HG03066 (cell line): Measurements from ENCODE around the gene ULK4.

Experiments used
- ATAC-seq: cut with Tn5 transposase; IDR thresholded peaks from one replicate; pipeline ENCODE4 v1.9.1; 2021; ENCODE audit warnings: low read depth; ENCODE audit not compliant: unreplicated experiment

Gene ULK4

GRCh38 chr3:41243183-41243582 is 718.7 kb downstream of the ULK4 start:
- ATAC-seq, result no peak

DNA sequence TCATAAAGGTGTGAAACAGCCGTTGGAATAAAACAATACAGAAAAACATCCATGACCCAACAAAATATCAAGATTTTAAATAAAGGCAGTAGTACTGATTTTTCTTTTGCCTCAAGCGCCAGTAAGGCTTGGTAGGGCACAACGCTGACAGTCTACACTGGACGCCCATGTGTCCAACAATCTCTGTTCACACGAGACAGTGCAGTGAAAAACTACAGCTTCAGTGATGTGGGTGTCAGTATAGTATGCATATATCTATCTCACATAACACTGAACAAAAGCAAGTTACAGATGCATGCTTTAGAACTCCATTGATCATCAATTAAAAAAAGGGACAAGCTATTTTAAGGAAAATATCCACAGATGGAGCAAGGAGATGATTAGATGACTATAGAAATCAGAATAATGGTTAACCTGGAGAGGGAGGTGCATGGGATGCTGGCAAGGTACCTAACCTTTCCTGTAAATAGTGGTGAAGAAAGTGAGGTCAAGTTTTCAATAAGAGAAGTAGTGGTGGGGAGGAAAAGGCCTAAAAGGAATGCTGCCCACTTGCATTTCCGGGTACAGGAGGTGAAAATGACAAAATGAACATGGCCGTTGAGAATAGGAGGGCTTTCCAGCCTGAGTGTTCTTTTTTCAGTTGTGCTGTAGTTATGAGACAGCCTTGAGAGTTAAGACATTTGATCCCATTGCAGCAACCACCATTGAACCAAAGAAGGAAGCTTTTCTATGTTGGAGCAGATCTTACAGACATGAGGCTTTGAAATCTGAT is 719.9 kb downstream of the ULK4 start:
- ATAC-seq, result no peak

DNA sequence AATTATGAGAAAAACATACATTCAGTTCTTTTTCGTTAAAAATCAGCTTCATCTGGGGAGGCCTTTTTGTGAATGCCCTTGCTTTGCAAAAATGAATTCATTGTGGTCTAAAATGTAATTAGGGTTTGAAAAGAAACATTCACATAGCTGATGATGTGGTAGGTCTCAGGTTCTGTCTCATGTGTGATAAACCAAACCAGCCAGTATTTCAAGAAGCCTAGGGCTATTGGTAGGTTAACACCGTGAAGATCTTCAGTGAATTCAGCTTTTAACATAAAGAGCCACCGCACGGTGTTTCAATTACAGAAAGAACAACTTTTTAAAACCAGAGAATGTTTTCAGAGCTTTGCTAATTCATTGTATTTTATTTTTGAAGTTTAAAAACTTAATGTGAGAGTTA is 720.7 kb downstream of the ULK4 start:
- no peak for ATAC-seq

GRCh38 chr3:41239587-41239986 is 722.3 kb downstream of the ULK4 start:
- ATAC-seq, result no peak

- ATAC-seq, result no peak
These were observed 724.0 kb downstream of the ULK4 start for GRCh38 chr3:41237907-41238306.

- ATAC-seq, result no peak
These were observed 725.7 kb downstream of the ULK4 start for GRCh38 chr3:41236228-41236627.

- no peak for ATAC-seq
These were observed 726.8 kb downstream of the ULK4 start for GRCh38 chr3:41234823-41235721.

- ATAC-seq, result no peak
These were observed 737.6 kb downstream of the ULK4 start for GRCh38 chr3:41224120-41224806.

DNA sequence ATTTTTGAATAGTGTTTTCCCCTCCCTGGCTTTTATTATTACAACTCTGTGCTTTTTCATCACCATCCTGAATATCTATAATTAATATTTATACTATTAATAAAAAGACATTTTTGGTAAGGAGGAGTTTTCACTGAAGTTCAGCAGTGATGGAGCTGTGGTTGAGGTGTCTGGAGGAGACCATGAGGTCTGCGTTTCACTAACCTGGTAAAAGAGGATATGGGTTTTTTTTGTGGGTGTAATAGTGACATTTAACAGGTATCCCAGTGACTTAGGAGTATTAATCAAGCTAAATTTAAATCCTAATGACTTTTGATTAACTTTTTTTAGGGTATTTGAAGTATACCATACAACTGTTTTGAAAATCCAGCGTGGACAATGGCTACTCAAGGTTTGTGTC is 738.2 kb downstream of the ULK4 start:
- ATAC-seq, result no peak

GRCh38 chr3:41223078-41223477 is 738.8 kb downstream of the ULK4 start:
- no peak for ATAC-seq

GRCh38 chr3:41222501-41222900 is 739.4 kb downstream of the ULK4 start:
- no peak for ATAC-seq

- no peak for ATAC-seq
These were observed 739.9 kb downstream of the ULK4 start for GRCh38 chr3:41222012-41222411.

DNA sequence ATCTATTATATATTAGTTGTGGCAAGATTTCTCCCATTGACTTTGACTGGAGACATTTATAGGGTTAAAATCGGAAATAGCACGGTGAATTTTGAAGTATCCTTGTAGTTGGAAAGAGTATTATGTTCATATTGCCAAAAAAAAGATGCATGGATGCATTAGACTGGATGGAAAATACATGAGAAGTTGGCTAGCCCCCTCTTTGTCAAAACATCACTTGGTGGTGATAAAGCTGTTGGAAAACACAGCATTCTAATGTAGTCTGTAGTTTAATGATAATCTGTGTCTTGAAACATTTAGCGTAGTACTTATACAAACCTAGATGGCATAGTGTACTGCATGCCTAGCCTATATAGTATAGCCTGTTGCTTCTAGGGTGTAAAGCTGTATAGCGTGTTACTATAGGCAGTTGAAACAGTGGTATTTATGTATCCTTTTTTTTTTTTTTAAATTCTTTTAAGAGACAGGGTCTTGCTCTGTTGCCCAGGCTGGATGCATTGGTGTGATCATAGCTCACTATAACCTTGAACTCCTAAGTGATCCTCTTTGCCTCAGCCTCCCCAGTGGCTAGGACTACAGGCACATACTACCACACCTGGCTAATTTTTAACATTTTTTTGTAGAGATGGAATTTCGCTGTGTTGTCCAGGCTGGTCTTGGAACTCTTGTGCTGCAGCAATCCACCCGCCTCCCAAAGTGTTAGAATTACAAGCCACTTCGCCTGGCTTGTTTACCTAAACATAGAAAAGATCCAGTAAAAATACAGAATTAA is 740.8 kb downstream of the ULK4 start:
- ATAC-seq, result no peak

- no peak for ATAC-seq
These were observed 742.5 kb downstream of the ULK4 start for GRCh38 chr3:41219424-41219823.

- no peak for ATAC-seq
These were observed 744.9 kb downstream of the ULK4 start for GRCh38 chr3:41216993-41217392.

- no peak for ATAC-seq
These were observed 745.5 kb downstream of the ULK4 start for GRCh38 chr3:41216422-41216821.

DNA sequence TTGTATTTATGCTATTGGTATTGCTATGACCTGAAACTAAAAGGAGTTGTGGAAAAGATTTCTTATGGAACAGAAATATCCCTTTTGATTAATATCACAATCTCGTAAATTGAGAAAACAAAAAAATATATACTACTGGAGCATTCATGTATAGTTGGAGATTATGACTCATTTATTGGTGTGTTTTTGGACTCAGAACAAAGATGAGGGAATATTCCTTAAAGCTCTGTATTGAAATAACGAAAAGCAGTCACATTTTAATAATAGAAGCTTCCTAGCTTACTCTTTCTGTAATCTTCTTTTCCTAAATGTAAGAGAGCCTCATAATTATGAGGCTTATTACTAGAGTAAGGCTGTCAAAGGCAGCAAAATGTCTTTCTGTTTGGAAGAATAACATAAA is 748.3 kb downstream of the ULK4 start:
- ATAC-seq, result no peak

DNA sequence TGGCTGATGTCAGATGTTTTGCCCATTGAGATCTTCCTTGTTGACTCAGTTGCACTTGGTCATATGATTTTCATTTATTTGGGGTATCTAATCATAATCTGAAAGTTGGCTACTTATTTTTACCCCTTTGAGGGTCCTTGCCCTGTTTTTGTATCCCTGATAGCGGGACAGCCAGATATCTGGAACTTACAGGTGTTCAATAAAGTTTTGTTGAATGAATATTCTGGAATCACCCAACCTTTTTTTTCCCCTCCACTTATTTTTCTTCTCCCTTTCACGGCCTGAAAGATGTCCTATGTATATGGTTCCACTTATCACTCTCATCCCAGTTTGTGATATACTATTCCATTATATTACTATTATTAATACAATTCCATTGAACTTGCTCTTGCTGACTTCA is 749.8 kb downstream of the ULK4 start:
- no peak for ATAC-seq

GRCh38 chr3:41210966-41211365 is 750.9 kb downstream of the ULK4 start:
- ATAC-seq, result no peak

- ATAC-seq, result no peak
These were observed 752.3 kb downstream of the ULK4 start for GRCh38 chr3:41209646-41210045.
